ENCODE measurements around the gene PRDX5.

Gene PRDX5

DNA sequence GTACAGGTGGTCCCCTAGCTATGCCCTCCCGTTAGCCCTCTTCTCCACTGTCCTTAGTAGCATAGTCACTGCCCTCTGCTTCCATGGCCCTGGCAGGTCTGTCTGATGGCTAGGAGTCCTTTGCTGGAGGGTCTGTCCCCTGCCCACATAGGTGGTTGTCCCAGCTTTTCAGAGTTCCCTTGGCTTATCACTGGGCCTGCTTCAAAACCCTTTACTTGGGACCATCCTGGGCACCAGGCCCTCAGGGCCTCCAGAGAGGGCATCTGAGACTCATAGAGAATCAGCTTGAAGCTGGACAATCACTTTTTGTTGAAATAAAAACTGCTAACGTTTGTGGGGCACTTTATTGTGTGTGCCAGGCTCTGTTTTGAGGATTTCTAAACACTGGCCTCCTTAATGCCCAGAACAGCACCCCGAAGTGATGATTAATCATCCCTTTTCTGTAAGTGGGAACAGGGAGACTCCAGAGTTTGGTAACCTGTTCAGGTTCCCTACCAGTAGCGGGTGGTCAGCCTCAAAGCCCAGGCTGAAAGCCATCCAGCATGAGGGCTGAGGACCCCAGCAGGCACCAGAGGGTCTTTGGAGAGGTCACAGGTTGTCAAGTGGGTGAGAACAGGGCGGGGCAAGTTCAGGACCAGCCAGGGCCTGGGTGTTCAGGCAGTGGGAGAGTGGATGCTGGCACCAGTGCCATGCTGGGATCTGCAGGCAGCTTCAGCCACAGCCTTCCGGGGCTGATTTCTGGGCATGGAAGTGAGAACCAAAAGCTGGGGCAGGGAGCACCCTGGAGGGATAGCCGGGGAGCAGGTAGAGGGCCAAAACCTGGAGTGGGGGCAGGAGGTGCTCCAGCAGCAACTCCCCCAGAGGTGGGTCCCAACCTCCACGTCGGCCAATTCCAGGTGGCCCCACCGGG lies 27.3 kb upstream of the PRDX5 start:
- DNase-seq (ENCODE audit: low spot score) = no peak

DNA sequence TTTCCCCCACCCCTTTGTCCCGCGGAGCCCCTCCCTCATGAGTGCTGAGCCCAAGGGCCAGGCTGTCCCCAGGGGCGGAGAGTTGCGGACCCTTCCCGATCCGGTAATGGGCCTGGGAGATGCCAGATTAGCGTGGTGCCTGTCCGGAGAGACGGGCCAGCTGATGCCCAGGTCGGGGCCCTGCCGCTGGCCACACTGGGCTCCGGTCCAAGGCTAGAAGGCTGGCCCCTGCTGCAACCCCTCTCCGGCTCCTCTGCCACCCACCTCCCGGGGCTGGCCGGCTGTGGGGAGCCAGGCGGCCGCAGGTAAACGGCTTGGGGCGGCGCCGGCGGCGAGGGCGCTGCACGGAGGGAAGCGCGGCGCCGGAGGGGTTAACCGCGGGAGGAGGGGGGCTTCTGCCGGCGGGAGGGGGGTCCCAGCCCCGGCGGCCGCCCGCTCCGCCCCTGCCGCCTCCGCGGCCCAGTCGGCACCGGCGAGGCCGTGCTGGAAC lies 26.6 kb upstream of the PRDX5 start, which contains the start of gene KCNK4:
Gene KCNK4 (plus strand): TSS at position 41 of the 490 bp plus-strand sequence. CDS start 1,717 bp downstream, outside the sequence.
- DNase-seq (ENCODE audit: low spot score) = peak; percentile 35

DNA sequence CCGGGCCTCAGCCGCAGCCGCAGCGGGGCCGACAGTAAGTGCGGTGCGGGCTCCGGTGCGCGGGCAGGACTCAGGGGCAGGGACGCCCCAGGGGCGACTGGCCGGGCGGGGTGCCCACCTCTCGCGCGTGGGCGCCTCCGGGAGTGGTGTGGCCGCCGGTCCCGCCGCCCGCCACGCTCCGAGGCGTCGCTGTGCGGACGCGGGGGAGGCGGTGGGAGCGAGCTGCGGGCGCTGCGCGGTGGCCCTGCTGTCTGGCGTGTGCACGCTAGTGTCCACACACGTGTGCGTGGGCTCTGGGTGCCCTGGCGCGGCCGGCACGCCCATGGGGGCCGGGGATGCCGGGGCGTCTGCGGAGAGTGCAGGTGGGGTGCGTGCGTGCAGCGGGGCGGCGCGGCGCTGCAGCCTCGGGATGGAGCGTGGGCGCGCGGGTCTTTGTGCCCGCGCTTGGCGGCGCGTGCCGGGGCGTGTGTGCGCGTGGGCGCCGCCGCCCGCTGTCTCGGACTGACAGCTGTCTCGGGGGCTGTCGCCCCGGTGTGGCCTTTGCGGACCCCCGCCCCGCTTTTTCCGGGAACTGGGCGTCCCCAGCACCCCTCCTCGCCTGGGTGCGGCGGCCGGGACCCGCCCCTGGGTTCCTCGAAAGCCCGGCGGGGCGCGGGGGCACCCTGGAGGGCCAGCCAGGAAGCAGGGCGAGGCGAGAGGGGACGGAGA lies 26.0 kb upstream of the PRDX5 start:
- peak; percentile 65 for DNase-seq (ENCODE audit: low spot score)

DNA sequence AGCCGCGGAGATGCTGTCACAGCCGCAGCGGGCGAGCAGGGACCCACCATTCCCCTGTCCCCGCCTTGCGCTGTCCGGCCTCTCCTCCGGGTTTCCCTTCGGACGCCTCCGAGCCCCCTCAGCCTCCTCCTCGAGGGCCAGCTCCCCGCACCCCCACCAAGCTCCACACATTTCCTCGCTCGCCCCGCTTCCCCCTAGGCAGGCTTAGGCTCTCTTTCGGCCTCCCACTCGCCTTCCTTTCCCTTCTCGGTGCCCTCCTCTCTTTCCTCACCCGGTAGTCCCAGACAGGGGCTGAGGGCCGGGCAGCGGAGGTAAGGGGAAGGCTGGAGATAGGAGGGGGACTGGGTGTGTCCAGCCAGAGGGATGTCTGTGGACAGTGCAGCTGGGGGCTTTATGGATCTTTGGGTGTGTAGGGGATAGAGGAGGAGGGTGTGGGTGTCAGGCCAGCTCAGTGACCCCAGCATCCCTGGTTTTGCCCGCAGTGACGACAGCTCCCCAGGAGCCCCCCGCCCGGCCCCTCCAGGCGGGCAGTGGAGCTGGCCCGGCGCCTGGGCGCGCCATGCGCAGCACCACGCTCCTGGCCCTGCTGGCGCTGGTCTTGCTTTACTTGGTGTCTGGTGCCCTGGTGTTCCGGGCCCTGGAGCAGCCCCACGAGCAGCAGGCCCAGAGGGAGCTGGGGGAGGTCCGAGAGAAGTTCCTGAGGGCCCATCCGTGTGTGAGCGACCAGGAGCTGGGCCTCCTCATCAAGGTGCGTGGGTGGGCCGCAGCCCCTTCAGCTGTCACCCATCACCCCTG lies 25.3 kb upstream of the PRDX5 start:
- no peak for DNase-seq (ENCODE audit: low spot score)

DNA sequence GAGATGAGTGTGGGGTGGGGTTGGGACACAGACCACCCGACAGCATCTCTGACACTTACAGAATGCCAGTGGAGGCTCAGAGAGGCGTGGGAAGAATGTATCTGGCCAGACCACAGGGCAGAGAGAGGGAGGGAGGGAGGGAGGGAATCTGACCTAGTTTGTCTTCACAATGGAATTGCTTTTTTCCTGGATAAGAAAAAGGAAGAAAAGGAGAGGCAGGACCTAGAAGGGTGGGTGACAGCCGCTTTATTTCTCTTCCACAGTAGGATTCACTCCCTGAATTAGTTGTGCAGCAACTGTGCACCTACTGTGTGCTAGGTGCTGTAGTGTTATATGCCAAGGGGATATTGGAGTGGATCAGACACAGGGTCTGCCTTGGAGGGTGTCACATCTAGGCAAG lies 23.1 kb upstream of the PRDX5 start:
- DNase-seq (ENCODE audit: low spot score) = no peak

DNA sequence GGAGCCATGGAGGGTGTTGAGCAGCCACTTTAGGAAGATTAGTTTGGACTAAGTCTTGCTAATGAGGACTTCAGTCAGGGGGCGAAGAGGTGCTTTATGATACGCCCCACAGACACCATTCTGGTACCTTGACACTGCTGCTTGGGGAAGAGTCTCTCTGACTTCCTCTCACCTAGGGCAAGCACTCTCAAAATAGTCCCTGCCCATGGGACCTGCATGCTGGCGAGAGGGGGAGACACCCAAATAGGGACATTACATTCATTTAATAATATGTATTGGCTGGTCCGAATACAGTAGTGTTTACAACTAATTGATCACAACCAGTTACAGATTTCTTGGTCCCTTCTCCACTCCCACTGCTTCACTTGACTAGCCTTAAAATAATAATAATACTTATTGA lies 22.2 kb upstream of the PRDX5 start:
- DNase-seq (ENCODE audit: low spot score) = no peak

DNA sequence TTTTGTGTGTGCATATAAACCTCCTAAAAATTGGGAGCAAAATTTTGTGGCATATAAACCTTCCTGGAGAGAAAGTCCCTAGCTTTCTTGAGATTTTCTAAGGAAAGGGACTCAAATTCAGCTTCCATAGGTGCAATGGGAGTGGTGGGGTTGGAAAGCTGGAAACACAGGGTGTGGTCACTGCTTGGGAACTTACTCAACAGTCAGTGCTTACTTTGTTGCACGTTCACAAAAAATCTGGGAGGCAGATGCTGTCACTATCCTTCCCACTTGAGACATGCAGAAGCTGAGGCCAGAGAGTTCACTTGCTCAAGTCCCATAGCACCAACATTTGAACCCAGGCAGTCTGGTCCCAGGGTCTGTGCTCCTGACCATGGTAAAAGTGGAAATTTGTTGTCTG lies 21.7 kb upstream of the PRDX5 start:
- no peak for DNase-seq (ENCODE audit: low spot score)

DNA sequence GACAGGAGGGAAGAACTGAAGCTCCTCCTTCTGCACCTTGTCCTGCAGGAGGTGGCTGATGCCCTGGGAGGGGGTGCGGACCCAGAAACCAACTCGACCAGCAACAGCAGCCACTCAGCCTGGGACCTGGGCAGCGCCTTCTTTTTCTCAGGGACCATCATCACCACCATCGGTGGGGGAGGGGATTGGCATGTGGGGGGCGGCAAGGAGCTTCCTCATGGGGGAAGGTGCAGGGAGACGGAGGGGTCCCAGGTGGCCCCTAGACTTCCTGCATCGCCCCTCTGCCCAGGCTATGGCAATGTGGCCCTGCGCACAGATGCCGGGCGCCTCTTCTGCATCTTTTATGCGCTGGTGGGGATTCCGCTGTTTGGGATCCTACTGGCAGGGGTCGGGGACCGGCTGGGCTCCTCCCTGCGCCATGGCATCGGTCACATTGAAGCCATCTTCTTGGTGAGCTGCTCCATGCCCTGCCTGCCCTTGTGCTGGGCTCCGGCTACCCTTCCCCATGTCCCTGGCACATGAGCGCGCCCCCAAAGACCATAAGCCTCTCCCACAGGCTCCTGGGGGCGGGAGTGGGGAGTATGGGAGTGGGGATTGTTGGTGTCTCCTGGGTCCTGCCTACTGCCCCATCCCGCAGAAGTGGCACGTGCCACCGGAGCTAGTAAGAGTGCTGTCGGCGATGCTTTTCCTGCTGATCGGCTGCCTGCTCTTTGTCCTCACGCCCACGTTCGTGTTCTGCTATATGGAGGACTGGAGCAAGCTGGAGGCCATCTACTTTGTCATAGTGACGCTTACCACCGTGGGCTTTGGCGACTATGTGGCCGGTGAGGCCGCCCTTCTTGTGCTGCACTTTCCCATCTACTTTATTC lies 20.9 kb upstream of the PRDX5 start:
- no peak for DNase-seq (ENCODE audit: low spot score)

DNA sequence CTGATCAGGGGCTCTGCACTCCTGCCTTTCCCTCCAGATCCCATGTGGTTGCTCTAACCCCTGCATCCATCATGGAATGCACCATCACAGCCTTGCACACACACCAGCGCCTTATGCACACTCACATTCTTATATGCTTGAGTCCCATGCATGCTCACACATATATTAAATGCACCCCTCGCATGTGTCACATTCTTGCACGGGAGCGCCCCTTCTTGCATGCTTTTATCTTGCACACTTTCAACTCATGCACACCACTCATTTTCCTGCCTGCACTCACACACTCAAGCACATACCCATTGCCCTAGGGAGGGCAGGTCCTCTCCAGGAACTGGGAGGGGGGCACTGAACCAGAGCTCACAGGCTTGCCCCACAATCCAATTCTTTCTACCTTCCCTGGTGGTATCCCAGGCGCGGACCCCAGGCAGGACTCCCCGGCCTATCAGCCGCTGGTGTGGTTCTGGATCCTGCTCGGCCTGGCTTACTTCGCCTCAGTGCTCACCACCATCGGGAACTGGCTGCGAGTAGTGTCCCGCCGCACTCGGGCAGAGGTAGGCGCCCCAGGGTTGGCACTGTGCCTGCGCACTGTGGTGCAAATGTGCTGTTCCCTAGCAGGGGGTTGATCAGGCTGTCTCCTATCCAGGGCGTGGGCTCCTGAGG lies 20.1 kb upstream of the PRDX5 start:
- DNase-seq (ENCODE audit: low spot score) = no peak

DNA sequence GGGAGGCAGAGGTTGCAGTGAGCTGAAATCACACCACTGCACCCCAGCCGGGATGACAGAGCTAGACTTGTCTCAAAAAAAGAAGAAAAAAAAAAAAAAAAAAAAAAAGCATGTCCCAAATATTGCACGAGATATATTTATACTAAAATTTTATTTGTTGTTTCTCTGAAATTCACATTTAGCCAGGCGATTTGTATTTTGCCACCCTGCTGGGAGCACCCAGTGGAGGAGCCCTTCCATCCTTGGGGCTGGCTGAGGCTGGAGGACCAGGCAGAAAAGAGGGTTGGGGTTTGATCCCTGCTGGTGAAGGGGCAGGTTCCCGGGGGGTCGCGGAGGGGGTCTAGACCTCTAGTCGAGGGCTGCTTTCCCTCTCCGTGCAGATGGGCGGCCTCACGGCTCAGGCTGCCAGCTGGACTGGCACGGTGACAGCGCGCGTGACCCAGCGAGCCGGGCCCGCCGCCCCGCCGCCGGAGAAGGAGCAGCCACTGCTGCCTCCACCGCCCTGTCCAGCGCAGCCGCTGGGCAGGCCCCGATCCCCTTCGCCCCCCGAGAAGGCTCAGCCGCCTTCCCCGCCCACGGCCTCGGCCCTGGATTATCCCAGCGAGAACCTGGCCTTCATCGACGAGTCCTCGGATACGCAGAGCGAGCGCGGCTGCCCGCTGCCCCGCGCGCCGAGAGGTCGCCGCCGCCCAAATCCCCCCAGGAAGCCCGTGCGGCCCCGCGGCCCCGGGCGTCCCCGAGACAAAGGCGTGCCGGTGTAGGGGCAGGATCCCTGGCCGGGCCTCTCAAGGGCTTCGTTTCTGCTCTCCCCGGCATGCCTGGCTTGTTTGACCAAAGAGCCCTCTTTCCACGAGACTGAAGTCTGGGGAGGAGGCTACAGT lies 18.7 kb upstream of the PRDX5 start:
- no peak for DNase-seq (ENCODE audit: low spot score)

DNA sequence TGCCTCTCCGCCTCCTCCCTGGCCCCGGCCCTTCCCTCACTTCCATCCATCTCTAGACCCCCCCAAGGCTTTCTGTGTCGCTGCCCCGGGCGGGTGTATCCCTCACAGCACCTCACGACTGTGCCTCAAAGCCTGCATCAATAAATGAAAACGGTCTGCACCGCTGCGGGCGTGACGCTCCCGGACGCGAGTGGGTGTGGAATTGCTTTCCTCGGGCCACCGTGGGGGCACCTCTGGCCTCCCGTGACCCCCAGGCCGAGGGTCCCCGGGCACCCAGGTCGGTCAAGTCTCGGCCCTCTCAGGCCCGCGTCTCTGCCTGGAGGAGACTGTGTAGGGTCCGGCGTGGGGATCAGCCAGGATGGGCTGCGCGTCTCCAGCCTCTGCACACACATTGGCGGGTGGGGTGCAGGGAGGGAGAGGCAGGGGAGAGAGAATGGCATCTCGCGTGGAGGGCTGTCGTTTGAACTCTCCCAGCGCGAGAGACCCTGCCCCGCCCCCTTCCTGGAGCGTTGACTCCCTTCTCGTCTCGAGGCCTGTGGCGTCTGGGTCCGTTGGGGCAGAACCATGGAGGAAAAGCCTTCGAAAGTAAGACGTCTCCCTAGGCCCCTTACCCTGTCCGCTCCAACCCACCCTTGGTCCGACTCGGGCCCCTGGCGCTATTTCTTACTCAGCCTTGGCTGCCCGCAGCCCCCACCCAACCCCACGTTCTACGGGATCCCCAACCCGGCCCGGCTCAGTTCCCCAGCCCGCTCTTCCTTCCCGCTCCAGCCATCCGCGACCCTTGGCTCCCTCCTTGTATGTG lies 17.9 kb upstream of the PRDX5 start, which contains the start of gene CATSPERZ:
Gene CATSPERZ (plus strand): TSS at position 512 of the 802 bp plus-strand sequence. CDS start 53 bp downstream, at position 565.
- DNase-seq (ENCODE audit: low spot score) = no peak

DNA sequence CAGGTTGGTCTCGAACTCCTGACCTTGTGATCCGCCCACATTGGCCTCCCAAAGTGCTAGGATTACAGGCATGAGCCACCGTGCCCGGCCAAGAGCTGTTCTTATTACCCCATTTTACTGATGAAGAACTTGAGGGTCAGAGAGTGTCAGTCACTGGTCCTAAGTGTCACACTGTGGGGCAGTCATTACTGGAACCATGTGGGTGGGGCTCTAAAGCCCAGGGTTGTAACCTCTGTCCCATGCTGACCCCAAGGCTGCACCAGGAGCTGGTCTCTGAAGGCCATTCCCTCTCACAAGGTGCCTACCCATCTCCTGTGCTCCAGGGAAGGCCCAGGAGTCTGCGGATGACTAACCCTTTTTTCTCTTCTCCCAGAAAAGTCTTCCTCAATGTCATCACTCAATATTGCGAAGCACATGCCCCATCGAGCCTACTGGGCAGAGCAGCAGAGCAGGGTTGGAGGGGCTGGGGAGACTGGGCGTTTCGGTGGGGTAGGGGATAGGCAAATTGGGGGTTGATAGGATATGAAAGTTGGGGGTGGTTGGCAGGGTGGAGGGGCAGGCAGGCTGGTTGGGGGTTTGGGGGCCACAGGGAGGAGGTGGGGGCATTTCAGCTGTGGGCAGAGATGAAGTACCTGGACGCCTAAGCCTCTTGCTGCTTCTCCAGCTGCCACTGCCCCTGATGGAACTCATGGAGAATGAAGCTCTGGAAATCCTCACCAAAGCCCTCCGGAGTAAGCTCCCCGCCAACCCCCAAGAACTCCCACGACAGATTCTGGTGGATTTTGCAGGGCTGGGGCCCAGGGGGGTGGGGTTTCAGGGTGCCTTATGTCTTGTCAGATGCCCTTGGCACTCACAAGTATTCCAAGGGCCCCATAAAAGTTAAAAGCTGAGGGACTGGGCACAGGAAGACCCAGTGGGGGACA lies 14.6 kb upstream of the PRDX5 start:
- DNase-seq (ENCODE audit: low spot score) = no peak

DNA sequence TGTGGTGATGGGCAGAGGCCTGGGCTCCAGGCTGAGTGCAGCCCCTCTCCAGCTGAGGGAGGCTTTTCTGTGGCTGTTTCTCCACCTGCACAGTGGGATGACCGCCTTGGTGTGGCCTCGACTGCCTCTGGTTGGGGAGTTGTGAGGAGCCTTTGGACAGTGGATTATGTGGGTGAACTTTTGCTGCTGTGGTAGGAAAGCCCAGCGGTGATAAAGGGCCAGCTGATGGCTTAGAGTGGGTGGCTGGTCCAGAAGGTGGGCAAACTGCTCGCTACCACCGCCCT lies 13.9 kb upstream of the PRDX5 start:
- no peak for DNase-seq (ENCODE audit: low spot score)

DNA sequence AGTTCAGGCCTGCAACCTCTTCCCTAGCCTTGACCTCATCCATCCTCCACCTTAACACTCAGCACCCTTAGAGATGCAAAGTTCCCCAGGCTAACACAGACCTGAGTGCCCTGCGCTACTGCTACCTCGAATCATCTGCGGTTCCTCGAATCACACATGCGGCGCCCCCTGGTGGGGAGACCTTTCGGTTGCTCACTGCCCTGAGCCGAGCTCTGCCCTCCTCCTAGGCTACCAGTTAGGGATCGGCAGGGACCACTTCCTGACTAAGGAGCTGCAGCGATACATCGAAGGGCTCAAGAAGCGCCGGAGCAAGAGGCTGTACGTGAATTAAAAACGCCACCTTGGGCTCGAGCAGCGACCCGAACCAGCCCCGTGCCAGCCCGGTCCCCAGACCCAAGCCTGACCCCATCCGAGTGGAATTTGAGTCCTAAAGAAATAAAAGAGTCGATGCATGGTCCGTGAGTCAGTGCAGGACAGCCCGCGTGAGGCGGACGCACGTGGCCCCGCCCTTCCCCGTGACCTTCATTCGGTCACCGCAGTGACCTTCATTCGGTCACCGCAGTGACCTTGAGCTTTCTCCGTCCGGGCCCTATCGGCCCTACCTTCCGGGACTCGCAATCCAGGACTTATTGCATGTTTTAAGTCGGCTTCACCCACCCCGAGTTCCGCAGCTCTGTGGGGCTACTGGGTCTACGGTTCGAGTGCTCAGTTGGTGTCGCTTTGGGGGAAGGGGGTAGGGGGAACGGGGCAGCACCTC lies 13.4 kb upstream of the PRDX5 start:
- peak; percentile 81 for DNase-seq (ENCODE audit: low spot score)

DNA sequence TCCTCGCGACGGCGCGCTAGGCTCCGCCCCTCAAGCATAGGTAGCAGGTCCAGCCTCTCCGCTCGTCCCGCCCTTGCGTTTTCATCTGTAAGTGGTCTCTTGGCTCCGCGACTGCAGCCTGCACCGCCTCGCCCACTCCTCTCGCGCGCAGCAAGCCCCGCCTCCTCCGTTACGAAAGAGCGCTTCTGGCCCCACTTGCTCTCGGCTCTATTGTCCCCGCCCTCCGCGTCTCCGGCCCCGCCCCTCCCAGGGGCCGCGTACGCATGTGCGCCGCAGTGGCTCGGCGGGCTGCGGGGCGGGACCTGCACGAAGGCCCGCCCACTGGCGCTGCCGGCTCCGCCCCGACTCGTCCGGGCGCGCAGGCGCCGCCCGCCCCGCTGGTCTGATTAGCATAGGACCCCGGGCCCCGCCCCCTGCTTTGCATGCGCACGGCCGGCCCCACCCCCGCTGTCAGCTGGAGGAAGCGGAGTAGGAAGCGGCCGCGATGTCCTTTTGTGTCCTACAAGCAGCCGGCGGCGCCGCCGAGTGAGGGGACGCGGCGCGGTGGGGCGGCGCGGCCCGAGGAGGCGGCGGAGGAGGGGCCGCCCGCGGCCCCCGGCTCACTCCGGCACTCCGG lies 12.7 kb upstream of the PRDX5 start, which contains the start of gene ESRRA:
Gene ESRRA (plus strand): TSS at position 450 of the 616 bp plus-strand sequence. CDS start 1,656 bp downstream, outside the sequence.
- peak; percentile 99 for DNase-seq (ENCODE audit: low spot score)
